Panc1 (cell line): Measurements from ENCODE around the gene FRY. TPM values are rescaled to one million over a fixed set of nuclear protein-coding genes. Genes with fewer than 3 reads are reported as not detected.

Experiments
- ATAC-seq: fragments of 200-7000 bp; cut with Tn5 transposase; 2 replicates; pipeline ENCODE4 v1.9.1; 2020; ENCODE audit warnings: mild to moderate bottlenecking, moderate library complexity
- BruUV-seq: library from RNA; stranded (reverse); fragments of 400-500 nt; replicated peaks from 2 replicates; lab custom pipeline; 2021; lab: Mats Ljungman, UMichigan
- CTCF ChIA-PET: fragments of 300-600 bp; sonication (Branson Sonifier 250); formaldehyde crosslinking; loops from one replicate; lab custom pipeline; 2022; ENCODE audit warnings: antibody characterized with exemption; lab: Charles Lee
- POLR2A ChIA-PET: fragments of 300-600 bp; sonication (Branson Sonifier 250); formaldehyde crosslinking; loops from one replicate; lab custom pipeline; 2022; ENCODE audit warnings: antibody characterized with exemption; lab: Charles Lee
- DNase-seq: peaks from one replicate; pipeline ENCODE4 v3.0.0-alpha.2; 2010; ENCODE audit warnings: low read depth, low spot score
- H3K27ac ChIP-seq: 2 replicates; pipeline ENCODE4 v1.5.1; 2011; ENCODE audit warnings: mild to moderate bottlenecking, low read length, inconsistent platforms
- H3K27me3 ChIP-seq: fragments of 200-500 bp; sonication (Bioruptor generic); 2 replicates; pipeline ENCODE4 v1.6.0; 2014; ENCODE audit warnings: low read length, inconsistent platforms; ENCODE audit not compliant: control insufficient read depth, insufficient read depth
- H3K36me3 ChIP-seq: fragments of 200-500 bp; sonication (Bioruptor generic); 2 replicates; pipeline ENCODE4 v1.5.1; 2014; ENCODE audit warnings: inconsistent platforms, mild to moderate bottlenecking, low read length, moderate library complexity; ENCODE audit not compliant: control insufficient read depth, insufficient read depth
- H3K4me1 ChIP-seq: 2 replicates; pipeline ENCODE4 v1.5.1; 2011; ENCODE audit warnings: inconsistent platforms, mild to moderate bottlenecking, low read length, moderate library complexity; ENCODE audit not compliant: control insufficient read depth, insufficient read depth
- H3K4me3 ChIP-seq, 2 experiments: 2 replicates each; pipeline ENCODE4 v1.5.1; 2011 to 2012; ENCODE audit warnings: low read depth in 2 of 2, low read length in 2 of 2, mild to moderate bottlenecking in 2 of 2, inconsistent platforms in 1 of 2, moderate library complexity in 1 of 2
- H3K9me3 ChIP-seq: fragments of 200-500 bp; sonication (Bioruptor generic); 2 replicates; pipeline ENCODE4 v1.5.1; 2014; ENCODE audit warnings: low read depth, mild to moderate bottlenecking, inconsistent platforms, low read length, moderate library complexity; ENCODE audit not compliant: control insufficient read depth, insufficient read depth
- CTCF ChIP-seq: fragments of 450-650 bp; IDR thresholded peaks from 2 replicates; pipeline ENCODE4 v1.5.1; 2017; ENCODE audit warnings: mild to moderate bottlenecking
- POLR2AphosphoS5 ChIP-seq: IDR thresholded peaks from 2 replicates; pipeline ENCODE4 v1.6.1; 2012; ENCODE audit warnings: mild to moderate bottlenecking, low read depth, low read length, moderate library complexity
- REST ChIP-seq, 2 experiments: IDR thresholded peaks; 2 replicates each; pipeline ENCODE4 v1.6.1; 2011 to 2012; ENCODE audit warnings: low read depth in 2 of 2, control low read depth in 1 of 2, low read length in 1 of 2, mild to moderate bottlenecking in 1 of 2, moderate library complexity in 1 of 2; ENCODE audit not compliant: insufficient read depth in 1 of 2
- SIN3A ChIP-seq: IDR thresholded peaks from 2 replicates; pipeline ENCODE4 v1.6.1; 2012; ENCODE audit warnings: low read depth, mild to moderate bottlenecking, low read length, moderate library complexity, borderline replicate concordance; ENCODE audit not compliant: insufficient read depth
- TCF7L2 ChIP-seq: IDR thresholded peaks from 2 replicates; pipeline ENCODE4 v1.6.1; 2011; ENCODE audit warnings: mild to moderate bottlenecking, low read depth, low read length, inconsistent platforms
- in situ Hi-C: cut with HindIII; loops from 2 replicates; pipeline ENCODE4 v1.10.0; 2016; ENCODE audit warnings: low sequenced_read_pairs, low pct_unique_long_range_greater_than_20kb
- intact Hi-C: fragments of 100-400 bp; cut with micrococcal nuclease; formaldehyde crosslinking; loops from one replicate; pipeline ENCODE4 v1.10.0; 2022; ENCODE audit not compliant: unreplicated experiment
- total RNA-seq: library from RNA; stranded (reverse); gene quantifications from one replicate; pipeline ENCODE4 v1.2.1, GENCODE V29; 2021; ENCODE audit not compliant: unreplicated experiment

Gene FRY
- total RNA-seq, 1 experiment from 2014 or later, result 0.18 TPM

GRCh38 chr13:32023698-32024097, 7.9 kb upstream of the FRY start:
- TF ChIP-seq CTCF (peak; percentile 23; the same call in 1 of the 2 replicates), REST (IDR thresholded peaks at IDR 0.05; ENCODE audit: insufficient read depth in 1 of 2, low read depth in 2 of 2, low read length in 1 of 2) (no peak)
- in situ Hi-C loops, result no loop called here
- no peak overlapping the region for H3K4me3 ChIP-seq
- ATAC-seq, result no peak
- no peak overlapping the region for H3K27ac ChIP-seq
- no peaks in the 10 kb centered on the region for H3K36me3 ChIP-seq
- no peaks in the 10 kb centered on the region for H3K9me3 ChIP-seq
- H3K4me1 ChIP-seq, result no peaks in the 10 kb centered on the region
- H3K27me3 ChIP-seq, result no peaks in the 10 kb centered on the region
- no TSS peak for BruUV-seq
- POLR2A ChIA-PET, result no interaction called here
- DNase-seq, result no peak
- intact Hi-C loops, result loop anchor here (10.0 kb wide), 1 partner anchor 109 kb away; no protein-coding TSS in a partner anchor
- CTCF ChIA-PET, result no interaction called here

- H3K4me1 ChIP-seq, result no peaks in the 10 kb centered on the region
- in situ Hi-C loops, result no loop called here
- BruUV-seq, result no TSS peak
- CTCF ChIA-PET, result no interaction called here
- H3K27me3 ChIP-seq, result no peaks in the 10 kb centered on the region
- ATAC-seq (no peak), DNase-seq (no peak)
- POLR2A ChIA-PET, result no interaction called here
- H3K9me3 ChIP-seq, result no peaks in the 10 kb centered on the region
- H3K4me3 ChIP-seq, result no peak overlapping the region
- intact Hi-C loops, result loop anchor here (10.0 kb wide), 1 partner anchor 110 kb away; no protein-coding TSS in a partner anchor
- H3K27ac ChIP-seq, result no peak overlapping the region
- TF ChIP-seq POLR2AphosphoS5, result no peak
- no peak for TF ChIP-seq TCF7L2
- TF ChIP-seq SIN3A, result no peak
- TF ChIP-seq CTCF, result no peak
- no peak for TF ChIP-seq REST (IDR thresholded peaks at IDR 0.05; ENCODE audit: insufficient read depth in 1 of 2, low read depth in 2 of 2, low read length in 1 of 2)
- H3K36me3 ChIP-seq, result no peaks in the 10 kb centered on the region
Measured at GRCh38 chr13:32024750-32025149, 6.8 kb upstream of the FRY start.
